Measurements from ENCODE around the gene CCDC12.
"Not testable (repeated sequence)": the region's sequence is repeated elsewhere in the genome, so short reads cannot be mapped to it uniquely, and the experiment has no call there.

CCDC12 gene

GRCh38 chr3:46913644-46914043 is 62.9 kb downstream of the CCDC12 start:
- Histone ChIP-seq H3K27me3 (no peaks in the 10 kb centered on the region), H3K9me3 (no peaks in the 10 kb centered on the region), H3K4me1 (ENCODE audit: control insufficient read depth in 1 of 2, insufficient read depth in 1 of 2, low read depth in 1 of 2, low read length in 1 of 2) (peaks cover 7% of the 10 kb centered on the region in 2 experiments), H3K4me3 (ENCODE audit: low read depth in 1 of 2, low read length in 1 of 2) (no peak overlapping the region), H3K36me3 (peaks cover 5% of the 10 kb centered on the region), H3K27ac (no peak overlapping the region)
- TF ChIP-seq CTCF (IDR thresholded peaks at IDR 0.05) = no peak

- Histone ChIP-seq H3K9me3 (no peaks in the 10 kb centered on the region), H3K36me3 (peaks cover 5% of the 10 kb centered on the region), H3K27ac (no peak overlapping the region), H3K4me1 (ENCODE audit: control insufficient read depth in 1 of 2, insufficient read depth in 1 of 2, low read depth in 1 of 2, low read length in 1 of 2) (peaks cover 7% of the 10 kb centered on the region in 2 experiments), H3K4me3 (ENCODE audit: low read depth in 1 of 2, low read length in 1 of 2) (no peak overlapping the region), H3K27me3 (no peaks in the 10 kb centered on the region)
- no peak for TF ChIP-seq CTCF (IDR thresholded peaks at IDR 0.05)
Observed at GRCh38 chr3:46912986-46913385, 63.6 kb downstream of the CCDC12 start.

- H3K27me3 ChIP-seq; H3K9me3 ChIP-seq; H3K36me3 ChIP-seq; H3K4me3 ChIP-seq (ENCODE audit: low read depth in 1 of 2, low read length in 1 of 2); H3K27ac ChIP-seq; H3K4me1 ChIP-seq (ENCODE audit: control insufficient read depth in 1 of 2, insufficient read depth in 1 of 2, low read depth in 1 of 2, low read length in 1 of 2): not testable (repeated sequence)
Observed at GRCh38 chr3:46910914-46911313, 65.6 kb downstream of the CCDC12 start.

DNA sequence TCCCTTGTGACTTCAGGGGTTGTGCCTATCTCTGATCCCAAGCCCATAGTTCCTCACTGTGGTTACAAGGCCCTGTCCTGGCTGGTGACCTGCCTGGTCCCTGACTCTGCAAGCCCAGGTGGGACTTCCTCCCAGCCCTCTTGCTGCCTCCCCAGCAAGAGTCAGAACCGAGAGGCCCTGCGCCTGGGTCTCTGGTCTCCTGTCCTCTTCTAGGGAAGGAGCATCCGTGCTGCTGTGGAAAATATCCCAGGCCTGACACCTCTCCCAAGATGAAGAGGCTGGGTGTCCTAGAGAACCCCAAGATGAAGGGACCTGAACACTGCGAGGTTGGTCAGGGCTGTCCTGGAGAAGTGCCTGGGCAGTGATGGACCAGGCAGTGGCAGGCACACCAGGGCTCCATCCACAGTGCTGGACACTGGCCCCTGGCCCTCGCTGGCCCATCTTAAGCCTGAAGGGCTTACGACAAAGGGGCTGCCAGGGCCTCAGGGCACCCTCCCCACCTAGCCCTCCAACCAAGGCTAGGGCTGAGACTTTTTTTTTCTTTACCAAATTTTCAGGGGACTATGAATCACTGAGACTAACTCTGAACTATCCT is 66.3 kb downstream of the CCDC12 start:
- Histone ChIP-seq H3K4me1 (ENCODE audit: control insufficient read depth in 1 of 2, insufficient read depth in 1 of 2, low read depth in 1 of 2, low read length in 1 of 2) (peaks cover 7% of the 10 kb centered on the region in 2 experiments), H3K4me3 (ENCODE audit: low read depth in 1 of 2, low read length in 1 of 2) (no peak overlapping the region), H3K27ac (no peak overlapping the region), H3K27me3 (no peaks in the 10 kb centered on the region), H3K36me3 (peaks cover 2% of the 10 kb centered on the region), H3K9me3 (no peaks in the 10 kb centered on the region)
- TF ChIP-seq CTCF (IDR thresholded peaks at IDR 0.05) = no peak

DNA sequence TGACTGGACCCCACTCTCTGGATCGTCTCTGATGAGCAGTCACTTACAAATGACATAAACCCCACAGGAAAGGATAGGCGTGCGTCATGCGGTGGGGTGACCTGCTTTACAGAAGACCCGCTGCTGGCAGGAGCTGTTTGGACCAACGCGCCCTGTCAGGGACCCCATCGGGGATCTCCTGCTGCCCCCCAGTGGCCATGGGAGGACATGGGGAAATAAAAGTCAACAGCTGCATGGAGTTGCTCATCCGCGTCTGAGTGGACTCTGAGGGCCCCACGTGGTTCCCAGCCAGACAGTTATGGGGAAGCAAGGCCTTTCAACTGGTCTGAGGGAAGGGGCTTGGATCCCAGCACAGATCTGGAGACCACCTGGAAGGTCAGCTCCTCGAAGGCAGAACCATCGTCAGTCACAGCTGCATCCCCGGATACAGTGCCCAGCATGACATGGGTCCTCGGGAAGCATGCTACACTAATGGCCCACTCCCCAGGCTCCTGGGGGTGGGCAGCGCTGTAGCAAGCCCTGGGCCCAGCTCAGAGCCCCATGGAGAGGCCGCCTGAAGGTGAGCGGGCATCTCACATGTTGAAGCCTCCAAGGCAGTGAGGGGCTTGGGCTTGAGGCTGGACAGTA is 66.9 kb downstream of the CCDC12 start:
- Histone ChIP-seq H3K27ac (no peak overlapping the region), H3K36me3 (no peaks in the 10 kb centered on the region), H3K4me1 (ENCODE audit: control insufficient read depth in 1 of 2, insufficient read depth in 1 of 2, low read depth in 1 of 2, low read length in 1 of 2) (peaks cover 7% of the 10 kb centered on the region in 2 experiments), H3K4me3 (ENCODE audit: low read depth in 1 of 2, low read length in 1 of 2) (no peak overlapping the region), H3K27me3 (no peaks in the 10 kb centered on the region), H3K9me3 (no peaks in the 10 kb centered on the region)
- TF ChIP-seq CTCF (IDR thresholded peaks at IDR 0.05) = peak; percentile 65

- Histone ChIP-seq H3K36me3 (no peaks in the 10 kb centered on the region), H3K27me3 (no peaks in the 10 kb centered on the region), H3K4me1 (ENCODE audit: control insufficient read depth in 1 of 2, insufficient read depth in 1 of 2, low read depth in 1 of 2, low read length in 1 of 2) (peaks cover 7% of the 10 kb centered on the region in 2 experiments), H3K4me3 (ENCODE audit: low read depth in 1 of 2, low read length in 1 of 2) (no peak overlapping the region), H3K27ac (no peak overlapping the region), H3K9me3 (no peaks in the 10 kb centered on the region)
- no peak for TF ChIP-seq CTCF (IDR thresholded peaks at IDR 0.05)
Observed at GRCh38 chr3:46908986-46909534, 67.5 kb downstream of the CCDC12 start.
